Psoas muscle (tissue), 8 donors: ENCODE results near the gene RAB30. TPM values are rescaled to one million over a fixed set of nuclear protein-coding genes. Genes with fewer than 3 reads are reported as not detected.
A peak's percentile ranks its signal among the peaks of the same experiment; 100 is the strongest.

Source experiments
- ATAC-seq, 4 donors: fragments of 200-7000 bp; cut with Tn5 transposase; one replicate each; pipeline ENCODE4 v1.9.1; 2020; ENCODE audit warnings: moderate library complexity in 3 of 4, mild to moderate bottlenecking in 2 of 4
- DNase-seq, 2 donors: peaks; one replicate each; pipeline ENCODE4 v3.0.0-alpha.2; 2020
- H3K27ac ChIP-seq: fragments of 200-600 bp; one replicate; pipeline ENCODE4 v1.8.0; 2022
- H3K27me3 ChIP-seq, 3 donors: fragments of 200-600 bp in 1 of 3; one replicate each; pipeline versions ENCODE4 v1.6.1 to v1.8.0; 2013 to 2022; ENCODE audit warnings: low read length in 2 of 3, mild to moderate bottlenecking in 2 of 3, moderate library complexity in 1 of 3; ENCODE audit not compliant: insufficient read depth in 3 of 3
- H3K36me3 ChIP-seq, 2 donors: fragments of 200-600 bp in 1 of 2; one replicate each; pipeline versions ENCODE4 v1.6.1 to v1.8.0; 2013 to 2022; ENCODE audit warnings: low read depth in 1 of 2, mild to moderate bottlenecking in 1 of 2, moderate library complexity in 1 of 2; ENCODE audit not compliant: insufficient read depth in 1 of 2
- H3K4me1 ChIP-seq: fragments of 200-600 bp; one replicate; pipeline ENCODE4 v1.8.0; 2022
- H3K4me3 ChIP-seq: fragments of 200-600 bp; one replicate; pipeline ENCODE4 v1.8.0; 2022; ENCODE audit warnings: mild to moderate bottlenecking
- H3K9me3 ChIP-seq: fragments of 200-600 bp; one replicate; pipeline ENCODE4 v1.8.0; 2022
- WGBS, 3 donors: extraction: QIAGEN DNeasy Blood & Tissue Kit; methylation state at CpG; one replicate each; pipeline versions ENCODE4 v1.1.6 to v1.1.7; 2013; 5-methylcytosine and 5-hydroxymethylcytosine counted together
- intact Hi-C, 2 donors: fragments of 100-400 bp; cut with DNase I; formaldehyde crosslinking; loops; one replicate each; pipeline versions ENCODE4 v1.11.0 to v1.14.2; 2022
- polyA plus RNA-seq, 3 donors: library from polyadenylated mRNA; stranded (reverse); fragments of 200-250 nt; gene quantifications; one replicate each; pipeline ENCODE4 v1.2.3, GENCODE V29; 2013
- total RNA-seq, 4 donors: library from RNA; stranded (reverse); fragmentation: NEBNext Ultra II Directional in 2 of 4; extraction: Animal tissue kit (Norgen Biotek cat#: 25700) in 2 of 4; gene quantifications; one replicate each; pipeline versions ENCODE4 v1.2.1 to v1.2.4, GENCODE V29; 2021 to 2023
- TF ChIP-seq, protein P1 (sequence below): fragments of 200-600 bp; IDR thresholded peaks from one replicate; pipeline ENCODE4 v1.8.0; 2022; ENCODE audit warnings: antibody characterized with exemption
- donor health status: healthy with polysubstance abuse.
- donor health status: DM: no; HTN: no; CAD: no; lungs with moderate emphysema.
- donor health status: Bipolar disorder and iron deficiency.
- donor health status: healthy.
- donor health status: DM: yes; HTN: yes; CAD: no.
- donor health status: DM: no; HTN: no; CAD: no.
- donor health status: DM: no; HTN: no; CAD: no.
- donor health status: DM: yes; HTN: yes; CAD: no.

RAB30 gene
- total and polyA plus RNA-seq, 7 donors = 3.4 to 89.7 (median 21.5) TPM

DNA sequence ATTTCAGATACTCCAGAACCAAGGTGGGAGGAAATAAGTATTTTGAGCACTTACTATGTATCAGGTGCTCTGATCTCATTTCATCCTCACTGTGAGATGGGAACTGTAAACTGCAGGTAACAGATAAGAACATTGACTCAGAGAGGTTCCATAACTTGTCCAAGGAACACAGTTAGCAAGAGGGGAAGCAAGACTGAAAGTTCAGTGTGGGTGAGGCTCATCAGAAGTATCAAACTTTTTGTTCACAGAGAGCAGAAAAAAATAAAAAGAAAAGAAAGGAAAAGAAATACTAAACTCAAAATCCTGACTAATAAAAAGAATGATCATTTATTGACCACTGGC, 37.1 kb downstream of the RAB30 start:
- no peak for DNase-seq
- TF ChIP-seq, protein P1, sequence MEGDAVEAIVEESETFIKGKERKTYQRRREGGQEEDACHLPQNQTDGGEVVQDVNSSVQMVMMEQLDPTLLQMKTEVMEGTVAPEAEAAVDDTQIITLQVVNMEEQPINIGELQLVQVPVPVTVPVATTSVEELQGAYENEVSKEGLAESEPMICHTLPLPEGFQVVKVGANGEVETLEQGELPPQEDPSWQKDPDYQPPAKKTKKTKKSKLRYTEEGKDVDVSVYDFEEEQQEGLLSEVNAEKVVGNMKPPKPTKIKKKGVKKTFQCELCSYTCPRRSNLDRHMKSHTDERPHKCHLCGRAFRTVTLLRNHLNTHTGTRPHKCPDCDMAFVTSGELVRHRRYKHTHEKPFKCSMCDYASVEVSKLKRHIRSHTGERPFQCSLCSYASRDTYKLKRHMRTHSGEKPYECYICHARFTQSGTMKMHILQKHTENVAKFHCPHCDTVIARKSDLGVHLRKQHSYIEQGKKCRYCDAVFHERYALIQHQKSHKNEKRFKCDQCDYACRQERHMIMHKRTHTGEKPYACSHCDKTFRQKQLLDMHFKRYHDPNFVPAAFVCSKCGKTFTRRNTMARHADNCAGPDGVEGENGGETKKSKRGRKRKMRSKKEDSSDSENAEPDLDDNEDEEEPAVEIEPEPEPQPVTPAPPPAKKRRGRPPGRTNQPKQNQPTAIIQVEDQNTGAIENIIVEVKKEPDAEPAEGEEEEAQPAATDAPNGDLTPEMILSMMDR = no peak
- H3K9me3 ChIP-seq = no peaks in the 10 kb centered on the region
- H3K4me1 ChIP-seq = peaks cover 43% of the 10 kb centered on the region
- H3K27ac ChIP-seq = peak overlapping the region; percentile 77
- peak in 2 of 4 donors; percentile 1 to 5 for ATAC-seq
- no peaks in the 10 kb centered on the region for H3K27me3 ChIP-seq
- peaks cover 0 to 3% of the 10 kb centered on the region in 2 donors for H3K36me3 ChIP-seq
- peak overlapping the region; percentile 59 for H3K4me3 ChIP-seq
- intact Hi-C loops = loop anchor here (1.0 to 5.0 kb wide), 3 partner anchors 36 to 37 kb away; partner anchors contain the start of gene RAB30 (in 2 of the 2)

DNA sequence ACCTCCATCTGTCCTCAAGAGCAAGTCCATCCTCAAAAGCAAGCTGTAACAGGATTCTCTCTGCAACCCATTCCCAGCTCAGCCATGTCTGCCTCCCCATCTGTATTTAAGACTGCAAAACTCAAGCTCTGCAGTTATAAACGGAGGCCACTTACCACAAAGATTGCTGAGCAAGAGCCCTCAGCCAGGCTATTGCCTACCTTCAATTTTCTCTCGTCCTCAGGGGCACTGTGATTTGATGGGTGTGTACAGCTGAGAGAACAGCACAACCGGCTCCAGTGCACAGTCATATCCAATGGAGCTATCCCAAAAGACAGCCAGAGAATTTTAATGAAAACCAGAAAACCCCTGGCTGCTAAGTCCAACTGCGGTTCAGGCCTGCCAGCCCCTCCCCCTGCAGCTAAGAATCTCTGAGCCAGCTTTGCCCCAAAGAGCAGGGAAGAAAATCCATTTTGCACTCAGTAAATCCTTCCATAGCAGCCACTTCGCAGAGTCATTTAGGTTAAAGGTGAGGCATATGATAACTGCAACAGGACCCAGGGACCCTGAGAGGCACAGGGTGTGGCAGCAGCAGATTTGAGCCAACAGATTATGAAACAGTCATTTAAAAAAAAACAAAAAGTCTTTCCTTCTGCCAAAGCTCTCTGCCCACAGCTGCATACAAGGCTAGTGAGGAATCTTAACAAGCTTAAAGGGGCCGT, 37.6 kb downstream of the RAB30 start:
- Histone ChIP-seq H3K9me3 (no peaks in the 10 kb centered on the region), H3K27me3 (no peaks in the 10 kb centered on the region), H3K27ac (peak overlapping the region; percentile 77), H3K4me3 (peak overlapping the region; percentile 59), H3K36me3 (peaks cover 0 to 3% of the 10 kb centered on the region in 2 donors), H3K4me1 (peaks cover 43% of the 10 kb centered on the region)
- DNase-seq (peak; percentile 41 to 78), ATAC-seq (peak; percentile 71 to 82 (median 76))
- 3 to 8% (median 6%) methylated on average over 6 of the region's 6 CpGs for WGBS, 3 donors
- TF ChIP-seq, protein P1 = no peak
- intact Hi-C loops = loop anchor here (1.0 to 5.0 kb wide), 3 partner anchors 37 kb away; partner anchors contain the start of gene RAB30 (in 2 of the 2)

DNA sequence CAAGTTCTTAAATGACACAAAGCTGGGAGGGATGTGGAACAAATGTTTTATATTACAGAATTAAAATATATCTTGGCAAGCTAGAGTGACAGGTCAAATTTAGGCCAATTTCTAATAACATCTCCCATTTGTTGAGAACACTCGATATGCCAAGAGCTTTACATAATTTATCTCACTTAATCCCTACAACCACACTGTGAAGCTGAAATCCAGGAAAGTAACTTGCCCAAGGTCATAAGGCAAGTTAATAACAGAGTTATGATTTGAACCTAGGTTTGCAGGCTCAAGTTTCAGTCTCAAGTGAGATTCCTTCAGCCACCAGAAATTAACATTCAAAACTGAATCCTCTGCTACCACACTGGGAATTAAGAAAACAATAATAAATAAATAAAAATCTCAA, 38.3 kb downstream of the RAB30 start:
- DNase-seq = no peak
- ATAC-seq = peak in 3 of 4 donors; percentile 52 to 59 (median 53)
- TF ChIP-seq, protein P1 = no peak
- intact Hi-C loops = loop anchor here in 1 of 2 donors (5.0 kb wide), 1 partner anchor 36 kb away; no protein-coding TSS in a partner anchor
- H3K27me3 ChIP-seq = no peaks in the 10 kb centered on the region
- peaks cover 0 to 3% of the 10 kb centered on the region in 2 donors for H3K36me3 ChIP-seq
- WGBS, 3 donors = 11 to 26% (median 20%) methylated on average over 1 of the region's 1 CpG
- H3K9me3 ChIP-seq = no peaks in the 10 kb centered on the region
- H3K27ac ChIP-seq = peak overlapping the region; percentile 77
- peaks cover 46% of the 10 kb centered on the region for H3K4me1 ChIP-seq
- peak overlapping the region; percentile 59 for H3K4me3 ChIP-seq

DNA sequence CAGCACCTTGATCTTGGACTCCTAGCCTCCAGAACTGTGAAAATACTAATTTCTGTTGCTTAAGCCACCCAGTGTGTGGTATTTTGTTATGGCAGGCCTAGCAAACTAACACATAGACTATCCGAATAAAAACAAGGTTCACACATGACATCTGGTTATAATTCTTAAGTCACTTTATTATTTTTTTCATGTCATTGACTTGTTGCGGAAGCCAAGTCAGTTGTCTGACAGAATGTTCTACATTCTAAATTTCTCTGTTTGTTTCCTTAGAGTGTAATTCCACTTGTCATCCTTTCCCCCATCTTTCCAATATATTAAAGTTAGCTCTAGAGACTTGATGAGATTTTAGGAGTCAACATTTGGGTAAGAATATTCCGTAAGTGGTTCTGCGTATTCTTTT, 40.6 kb downstream of the RAB30 start:
- no peak for ATAC-seq
- DNase-seq = no peak
- H3K27ac ChIP-seq = peak overlapping the region; percentile 77
- TF ChIP-seq, protein P1 = no peak
- no peaks in the 10 kb centered on the region for H3K9me3 ChIP-seq
- H3K27me3 ChIP-seq = no peaks in the 10 kb centered on the region
- H3K4me1 ChIP-seq = peaks cover 45% of the 10 kb centered on the region
- 77 to 88% (median 79%) methylated on average over 4 of the region's 4 CpGs for WGBS, 3 donors
- no peak overlapping the region for H3K4me3 ChIP-seq
- peaks cover 0 to 3% of the 10 kb centered on the region in 2 donors for H3K36me3 ChIP-seq
- intact Hi-C loops = loop anchor here in 1 of 2 donors (5.0 kb wide), 1 partner anchor 34 kb away; no protein-coding TSS in a partner anchor
